H1 (cell line): ENCODE measurements around the gene MRPL11.

ENCODE experiments used
- CEBPB ChIP-seq: IDR thresholded peaks from 2 replicates; pipeline ENCODE4 v1.6.1; 2012; ENCODE audit warnings: low read depth, low read length
- TF ChIP-seq, protein P1 (sequence below): IDR thresholded peaks from 2 replicates; pipeline ENCODE4 v1.6.1; 2012; ENCODE audit warnings: low read length, inconsistent platforms
- TF ChIP-seq, protein P2 (sequence below): IDR thresholded peaks from 2 replicates; pipeline ENCODE4 v1.6.1; 2011; ENCODE audit warnings: low read length, improper control_type of control experiment

DNA sequence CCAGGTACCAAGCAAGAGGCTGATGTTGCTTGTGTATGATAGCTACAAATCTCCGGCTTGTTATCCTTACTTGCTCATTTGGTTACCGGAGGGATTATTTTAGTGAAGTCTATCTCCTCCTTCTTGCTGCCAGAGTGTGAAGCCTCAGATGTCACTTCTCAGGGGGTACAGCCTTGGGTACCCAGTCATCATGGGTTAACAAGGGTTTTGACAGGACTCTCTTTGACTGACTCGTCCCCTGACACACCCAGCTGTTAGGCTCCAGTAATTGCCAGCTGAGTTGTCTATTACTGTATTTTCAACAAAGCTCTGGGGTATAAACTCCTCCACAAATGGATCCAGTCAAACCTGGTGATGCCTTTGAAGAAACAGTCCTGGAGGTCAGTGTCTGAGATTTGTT lies 16.2 kb upstream of the MRPL11 start:
- TF ChIP-seq, protein P1, sequence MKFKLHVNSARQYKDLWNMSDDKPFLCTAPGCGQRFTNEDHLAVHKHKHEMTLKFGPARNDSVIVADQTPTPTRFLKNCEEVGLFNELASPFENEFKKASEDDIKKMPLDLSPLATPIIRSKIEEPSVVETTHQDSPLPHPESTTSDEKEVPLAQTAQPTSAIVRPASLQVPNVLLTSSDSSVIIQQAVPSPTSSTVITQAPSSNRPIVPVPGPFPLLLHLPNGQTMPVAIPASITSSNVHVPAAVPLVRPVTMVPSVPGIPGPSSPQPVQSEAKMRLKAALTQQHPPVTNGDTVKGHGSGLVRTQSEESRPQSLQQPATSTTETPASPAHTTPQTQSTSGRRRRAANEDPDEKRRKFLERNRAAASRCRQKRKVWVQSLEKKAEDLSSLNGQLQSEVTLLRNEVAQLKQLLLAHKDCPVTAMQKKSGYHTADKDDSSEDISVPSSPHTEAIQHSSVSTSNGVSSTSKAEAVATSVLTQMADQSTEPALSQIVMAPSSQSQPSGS, result no peak
- TF ChIP-seq, protein P2, sequence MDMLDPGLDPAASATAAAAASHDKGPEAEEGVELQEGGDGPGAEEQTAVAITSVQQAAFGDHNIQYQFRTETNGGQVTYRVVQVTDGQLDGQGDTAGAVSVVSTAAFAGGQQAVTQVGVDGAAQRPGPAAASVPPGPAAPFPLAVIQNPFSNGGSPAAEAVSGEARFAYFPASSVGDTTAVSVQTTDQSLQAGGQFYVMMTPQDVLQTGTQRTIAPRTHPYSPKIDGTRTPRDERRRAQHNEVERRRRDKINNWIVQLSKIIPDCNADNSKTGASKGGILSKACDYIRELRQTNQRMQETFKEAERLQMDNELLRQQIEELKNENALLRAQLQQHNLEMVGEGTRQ, result no peak
- TF ChIP-seq CEBPB, result no peak
